Hepatic stellate cell (primary cell): ENCODE results near the gene MRPL48.
"Not testable (repeated sequence)": the region's sequence is repeated elsewhere in the genome, so short reads cannot be mapped to it uniquely, and the experiment has no call there.

ENCODE experiments used
- DNase-seq: peaks from one replicate; pipeline ENCODE4 v3.0.0; 2011; ENCODE audit warnings: low spot score

MRPL48 gene

GRCh38 chr11:73779084-73779902 is 8.4 kb upstream of the MRPL48 start:
- peak; percentile 97 for DNase-seq

- DNase-seq: no peak
These were observed 6.4 kb upstream of the MRPL48 start for GRCh38 chr11:73781303-73781702.

GRCh38 chr11:73783483-73784020 is 4.1 kb upstream of the MRPL48 start:
- no peak for DNase-seq

GRCh38 chr11:73784080-73784634 is 3.5 kb upstream of the MRPL48 start:
- no peak for DNase-seq

GRCh38 chr11:73784734-73785133 is 2.9 kb upstream of the MRPL48 start:
- DNase-seq: no peak

GRCh38 chr11:73785467-73785866 is 2.2 kb upstream of the MRPL48 start:
- not testable (repeated sequence) for DNase-seq

- no peak for DNase-seq
These were observed 527 bp upstream of the MRPL48 start for GRCh38 chr11:73787051-73787642.

GRCh38 chr11:73789279-73789670 is 1.6 kb downstream of the MRPL48 start:
- no peak for DNase-seq

GRCh38 chr11:73792584-73792983 is 4.9 kb downstream of the MRPL48 start:
- DNase-seq: no peak

- no peak for DNase-seq
These were observed 8.4 kb downstream of the MRPL48 start for GRCh38 chr11:73795925-73796632.

GRCh38 chr11:73797457-73797856 is 9.8 kb downstream of the MRPL48 start:
- no peak for DNase-seq

- DNase-seq: no peak
These were observed 12.7 kb downstream of the MRPL48 start for GRCh38 chr11:73800276-73800806.

- DNase-seq: no peak
These were observed 13.5 kb downstream of the MRPL48 start for GRCh38 chr11:73801136-73801535.

- no peak for DNase-seq
These were observed 17.0 kb downstream of the MRPL48 start for GRCh38 chr11:73804712-73805111.

GRCh38 chr11:73808052-73808451 is 20.4 kb downstream of the MRPL48 start:
- no peak for DNase-seq

- DNase-seq: peak; percentile 31
These were observed 23.0 kb downstream of the MRPL48 start for GRCh38 chr11:73810637-73811036.

GRCh38 chr11:73812234-73812633 is 24.6 kb downstream of the MRPL48 start:
- no peak for DNase-seq

- no peak for DNase-seq
These were observed 27.1 kb downstream of the MRPL48 start for GRCh38 chr11:73814812-73815211.

- peak; percentile 14 for DNase-seq
These were observed 31.2 kb downstream of the MRPL48 start for GRCh38 chr11:73818846-73819245.

GRCh38 chr11:73830261-73830660 is 42.6 kb downstream of the MRPL48 start:
- DNase-seq: no peak

GRCh38 chr11:73833067-73833466 is 45.4 kb downstream of the MRPL48 start:
- DNase-seq: no peak

- peak; percentile 32 for DNase-seq
These were observed 50.9 kb downstream of the MRPL48 start for GRCh38 chr11:73838443-73839122.
